B cell (primary cell): ENCODE results near the gene CACHD1. TPM values are rescaled to one million over a fixed set of nuclear protein-coding genes. Genes with fewer than 3 reads are reported as not detected.

ENCODE experiments used
- ATAC-seq: fragments of 200-7000 bp; cut with Tn5 transposase; one replicate; pipeline ENCODE4 v1.10.0; 2021; ENCODE audit warnings: low read depth, mild to moderate bottlenecking, moderate number of reproducible peaks, moderate library complexity
- CTCF ChIA-PET: fragments of 350-600 bp; sonication (Branson Sonifier 250); formaldehyde crosslinking; loops from one replicate; lab custom pipeline; 2021; ENCODE audit warnings: antibody characterized with exemption, inconsistent platforms; lab: Charles Lee
- POLR2A ChIA-PET: fragments of 350-600 bp; sonication (Branson Sonifier 250); formaldehyde crosslinking; loops from one replicate; lab custom pipeline; 2021; ENCODE audit warnings: antibody characterized with exemption; lab: Charles Lee
- DNase-seq: peaks from one replicate; pipeline ENCODE4 v3.0.0; 2013
- H2AFZ ChIP-seq: 2 replicates; pipeline ENCODE4 v1.6.1; 2012; ENCODE audit warnings: mild to moderate bottlenecking, low read depth, low read length; ENCODE audit not compliant: insufficient read depth, poor library complexity, severe bottlenecking
- H3K27ac ChIP-seq, 2 donors: 1 replicate in 1 of 2; 2 replicates in 1 of 2; pipeline ENCODE4 v1.5.1; 2012 to 2013; ENCODE audit warnings: low read length in 2 of 2, mild to moderate bottlenecking in 2 of 2, moderate library complexity in 1 of 2
- H3K27me3 ChIP-seq, 4 experiments: fragments of 200-600 bp in 1 of 4; sonication (generic) in 1 of 4; replicated peaks in 1 of 4; 1 replicate in 2 of 4; 2 replicates in 2 of 4; pipeline versions ENCODE4 v1.6.1 to v1.7.0; 2013 to 2016; ENCODE audit warnings: low read length in 3 of 4, mild to moderate bottlenecking in 2 of 4, mixed read lengths in 1 of 4, moderate library complexity in 1 of 4; ENCODE audit not compliant: insufficient read depth in 4 of 4, control insufficient read depth in 3 of 4; ENCODE audit errors: control extremely low read depth in 1 of 4
- H3K36me3 ChIP-seq, 2 experiments: replicated peaks in 1 of 2; 1 replicate in 1 of 2; 2 replicates in 1 of 2; pipeline versions ENCODE4 v1.6.1 to v1.7.1; 2013; ENCODE audit warnings: low read length in 1 of 2; ENCODE audit not compliant: insufficient read depth in 2 of 2, control insufficient read depth in 1 of 2; ENCODE audit errors: control extremely low read depth in 1 of 2, extremely low read depth in 1 of 2
- H3K4me1 ChIP-seq, 2 donors: fragments of 200-600 bp in 1 of 2; sonication (generic) in 1 of 2; 1 replicate in 1 of 2; 2 replicates in 1 of 2; pipeline versions ENCODE4 v1.5.1 to v1.6.1; 2013 to 2017; ENCODE audit warnings: low read length in 2 of 2; ENCODE audit not compliant: control insufficient read depth in 2 of 2, insufficient read depth in 2 of 2
- H3K4me2 ChIP-seq: replicated peaks from 2 replicates; pipeline ENCODE3; 2012; ENCODE audit warnings: mild to moderate bottlenecking, low read depth, low read length; ENCODE audit not compliant: poor library complexity, severe bottlenecking
- H3K4me3 ChIP-seq, 5 experiments: fragments of 200-600 bp in 1 of 5; sonication (generic) in 1 of 5; 1 replicate in 3 of 5; 2 replicates in 2 of 5; pipeline versions ENCODE4 v1.5.1 to v1.7.0; 2011 to 2016; ENCODE audit warnings: low read length in 4 of 5, mild to moderate bottlenecking in 4 of 5, low read depth in 2 of 5, control low read depth in 1 of 5, moderate library complexity in 1 of 5; ENCODE audit not compliant: insufficient read depth in 1 of 5; ENCODE audit errors: control extremely low read depth in 1 of 5, extremely low read depth in 1 of 5
- H3K79me2 ChIP-seq: fragments of 200-600 bp; sonication (generic); one replicate; pipeline ENCODE4 v1.6.0; 2016; ENCODE audit warnings: low read length; ENCODE audit not compliant: control insufficient read depth, insufficient read depth
- H3K9ac ChIP-seq: fragments of 200-600 bp; sonication (generic); 2 replicates; pipeline ENCODE4 v1.6.1; 2017; ENCODE audit warnings: mild to moderate bottlenecking, low read length, moderate library complexity
- H3K9me3 ChIP-seq, 3 donors: one replicate each; pipeline versions ENCODE4 v1.6.1 to v1.7.1; 2013; ENCODE audit warnings: low read length in 2 of 3; ENCODE audit not compliant: control insufficient read depth in 2 of 3, insufficient read depth in 1 of 3; ENCODE audit errors: control extremely low read depth in 1 of 3
- H4K20me1 ChIP-seq: 2 replicates; pipeline ENCODE4 v1.6.0; 2012; ENCODE audit warnings: mild to moderate bottlenecking, low read length; ENCODE audit not compliant: insufficient read depth, control insufficient read depth, poor library complexity, severe bottlenecking
- H3K27ac Mint-ChIP-seq: one replicate; pipeline ENCODE4 v1.8.0; 2021; ENCODE audit warnings: mixed read lengths
- H3K27me3 Mint-ChIP-seq: one replicate; pipeline ENCODE4 v1.8.0; 2021; ENCODE audit warnings: mixed read lengths
- H3K4me1 Mint-ChIP-seq: one replicate; pipeline ENCODE4 v1.8.0; 2021; ENCODE audit warnings: mixed read lengths
- H3K4me3 Mint-ChIP-seq: one replicate; pipeline ENCODE4 v1.8.0; 2021; ENCODE audit warnings: mixed read lengths
- H3K9me3 Mint-ChIP-seq: one replicate; pipeline ENCODE4 v1.8.0; 2022; ENCODE audit warnings: mixed read lengths; ENCODE audit not compliant: insufficient read depth
- CTCF ChIP-seq: fragments of 200-600 bp; IDR thresholded peaks from one replicate; pipeline ENCODE4 v1.8.0; 2022; ENCODE audit warnings: antibody characterized with exemption, mild to moderate bottlenecking
- EZH2 ChIP-seq: IDR thresholded peaks from 2 replicates; pipeline ENCODE4 v1.6.1; 2012; ENCODE audit warnings: borderline replicate concordance, low read depth, mild to moderate bottlenecking, moderate library complexity, low read length; ENCODE audit not compliant: insufficient read depth, poor library complexity, severe bottlenecking
- whole genome bisulfite sequencing: methylation state at CpG from one replicate; pipeline ENCODE4 v1.1.5; 2013; ENCODE audit warnings: missing lambda C conversion rate; ENCODE audit not compliant: insufficient coverage; 5-methylcytosine and 5-hydroxymethylcytosine counted together
- intact Hi-C: fragments of 100-400 bp; cut with micrococcal nuclease; formaldehyde crosslinking; loops from one replicate; pipeline ENCODE4 v1.10.0; 2022
- polyA plus RNA-seq: library from polyadenylated mRNA; depleted of rRNA; stranded (reverse); fragments of >200 nt; gene quantifications from 2 replicates; pipeline ENCODE4 v1.2.3, GENCODE V29; 2012
- total RNA-seq, 2 donors: library from RNA; stranded (reverse); fragments of 120-200 nt in 1 of 2; gene quantifications; 1 replicate in 1 of 2; 2 replicates in 1 of 2; pipeline versions ENCODE4 v1.2.3 to v1.2.4, GENCODE V29; 2013 to 2022

CACHD1 gene
- total and polyA plus RNA-seq, 2 donors (not counting 1 experiment from before 2014, with no cell fraction given): not detected

GRCh38 chr1:64538389-64538788 is 68.5 kb downstream of the CACHD1 start:
- H2AFZ ChIP-seq: no peak overlapping the region
- H3K4me2 ChIP-seq: no peak overlapping the region
- Mint-ChIP-seq H3K27ac (no peak overlapping the region), H3K4me3 (no peak overlapping the region), H3K27me3 (peaks cover 7% of the 10 kb centered on the region), H3K4me1 (no peaks in the 10 kb centered on the region), H3K9me3 (no peaks in the 10 kb centered on the region)
- no peak for TF ChIP-seq EZH2
- no peak for TF ChIP-seq CTCF
- DNase-seq (no peak), ATAC-seq (no peak)
- no peak overlapping the region for H3K9ac ChIP-seq
- no peaks in the 10 kb centered on the region for H3K79me2 ChIP-seq
- no CpG with 5 or more reads among the region's 3 CpGs for WGBS
- POLR2A ChIA-PET: no interaction called here
- no peak overlapping the region for H3K27ac ChIP-seq
- H3K4me1 ChIP-seq: no peaks in the 10 kb centered on the region
- no peaks in the 10 kb centered on the region for H4K20me1 ChIP-seq
- CTCF ChIA-PET: no interaction called here
- H3K4me3 ChIP-seq: no peak overlapping the region
- intact Hi-C loops: no loop called here
- H3K9me3 ChIP-seq: no peaks in the 10 kb centered on the region
- H3K27me3 ChIP-seq: no peaks in the 10 kb centered on the region
- H3K36me3 ChIP-seq: no peaks in the 10 kb centered on the region

GRCh38 chr1:64539289-64539688 is 69.4 kb downstream of the CACHD1 start:
- intact Hi-C loops: no loop called here
- 100% methylated on average over 1 of the region's 3 CpGs for WGBS
- DNase-seq (no peak), ATAC-seq (no peak)
- H3K4me3 ChIP-seq: no peak overlapping the region
- Mint-ChIP-seq H3K27ac (no peak overlapping the region), H3K4me3 (no peak overlapping the region), H3K4me1 (no peaks in the 10 kb centered on the region), H3K27me3 (peaks cover 7% of the 10 kb centered on the region), H3K9me3 (no peaks in the 10 kb centered on the region)
- no peaks in the 10 kb centered on the region for H3K9me3 ChIP-seq
- no peaks in the 10 kb centered on the region for H4K20me1 ChIP-seq
- TF ChIP-seq EZH2 (no peak), CTCF (no peak)
- no peak overlapping the region for H2AFZ ChIP-seq
- no peak overlapping the region for H3K4me2 ChIP-seq
- H3K36me3 ChIP-seq: no peaks in the 10 kb centered on the region
- no peak overlapping the region for H3K27ac ChIP-seq
- ChIA-PET POLR2A (no interaction called here), CTCF (no interaction called here)
- no peak overlapping the region for H3K9ac ChIP-seq
- no peaks in the 10 kb centered on the region for H3K4me1 ChIP-seq
- H3K27me3 ChIP-seq: no peaks in the 10 kb centered on the region
- H3K79me2 ChIP-seq: no peaks in the 10 kb centered on the region
